Fibroblast of the conjunctiva (primary cell): Measurements from ENCODE around the gene KRI1.
"Not testable (repeated sequence)": the region's sequence is repeated elsewhere in the genome, so short reads cannot be mapped to it uniquely, and the experiment has no call there.

Source experiments
- DNase-seq: peaks from one replicate; pipeline ENCODE4 v3.0.0-alpha.2; 2010; ENCODE audit warnings: low read depth

KRI1 gene

DNA sequence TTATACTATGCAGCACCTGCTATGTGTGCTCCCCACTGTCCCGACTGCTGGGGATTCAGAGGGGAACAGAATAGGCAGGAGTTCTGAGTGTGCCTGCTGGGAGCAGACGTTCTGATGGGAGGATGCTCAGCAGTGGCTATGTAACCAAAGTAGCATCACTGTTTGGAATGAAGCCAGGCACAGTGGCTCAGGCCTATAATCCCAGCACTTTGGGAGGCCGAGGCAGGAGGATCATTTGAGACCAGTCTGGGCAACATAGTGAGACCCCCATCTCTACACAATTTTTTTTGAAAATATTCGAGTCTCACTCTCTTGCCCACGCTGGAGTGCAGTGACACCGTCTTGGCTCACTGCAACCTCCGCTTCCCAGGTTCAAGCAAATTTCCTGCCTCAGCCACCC, 16.1 kb downstream of the KRI1 start:
- DNase-seq, result no peak

DNA sequence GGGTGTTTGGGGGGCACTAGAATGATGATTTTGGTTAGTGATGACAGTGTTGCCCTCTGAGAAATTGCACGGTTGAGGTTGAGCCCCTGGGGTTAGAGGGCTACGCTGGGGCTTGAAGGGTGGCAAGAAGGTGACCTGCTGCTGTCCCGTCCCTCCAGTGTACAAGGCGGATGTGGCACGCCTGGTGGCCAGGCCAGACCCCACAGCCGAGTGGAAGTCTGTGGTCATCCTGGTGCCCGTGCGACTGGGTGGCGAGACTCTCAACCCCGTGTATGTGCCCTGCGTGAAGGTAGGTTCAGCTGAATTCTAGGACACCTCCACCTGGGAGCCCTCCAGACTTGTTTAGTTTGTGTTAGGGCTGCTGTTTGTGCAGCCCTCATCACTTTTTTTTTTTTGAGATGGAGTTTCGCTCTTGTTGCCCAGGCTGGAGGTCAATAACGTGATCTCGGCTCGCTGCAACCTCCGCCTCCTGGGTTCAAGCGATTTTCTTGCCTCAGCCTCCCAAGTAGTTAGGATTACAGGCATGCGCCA, 17.0 kb downstream of the KRI1 start:
- no peak for DNase-seq

DNA sequence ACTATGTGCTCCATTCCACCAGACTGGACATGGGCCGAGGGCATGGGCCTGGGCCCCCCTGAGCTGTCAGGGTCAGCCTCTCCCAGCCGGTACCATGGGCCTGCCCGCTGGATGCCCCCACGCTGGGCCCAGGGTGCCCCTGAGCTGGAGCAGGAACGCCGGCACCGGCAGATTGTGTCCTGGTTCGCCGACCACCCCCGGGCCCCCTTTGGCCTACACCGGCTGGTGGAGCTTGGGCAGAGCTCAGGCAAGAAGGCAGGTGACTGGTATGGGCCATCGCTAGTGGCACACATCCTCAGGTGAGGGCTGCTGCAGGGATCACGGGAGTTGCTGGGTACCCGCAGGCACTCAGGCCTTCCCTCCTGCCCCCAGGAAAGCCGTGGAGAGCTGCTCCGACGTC, 19.0 kb downstream of the KRI1 start:
- DNase-seq, result no peak

DNA sequence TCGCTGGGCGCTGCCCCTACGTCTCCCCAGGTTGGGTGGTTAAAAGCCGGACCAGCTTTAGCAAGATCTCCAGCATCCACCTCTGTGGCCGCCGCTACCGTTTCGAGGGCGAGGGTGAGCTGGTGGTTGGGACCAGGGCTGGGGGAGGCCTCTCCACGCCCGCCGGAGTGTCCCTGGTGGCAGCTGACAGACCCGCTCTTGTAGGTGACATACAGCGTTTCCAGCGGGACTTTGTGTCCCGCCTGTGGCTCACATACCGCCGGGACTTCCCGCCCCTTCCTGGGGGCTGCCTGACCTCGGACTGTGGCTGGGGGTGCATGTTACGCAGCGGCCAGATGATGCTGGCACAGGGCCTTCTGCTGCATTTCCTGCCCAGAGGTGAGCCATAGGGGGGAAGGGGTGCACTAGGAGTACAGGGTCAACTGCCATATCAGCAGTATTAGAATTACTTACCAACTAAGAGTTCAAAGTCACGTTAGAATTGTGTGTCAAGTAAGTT, 21.0 kb downstream of the KRI1 start:
- DNase-seq, result no peak

DNA sequence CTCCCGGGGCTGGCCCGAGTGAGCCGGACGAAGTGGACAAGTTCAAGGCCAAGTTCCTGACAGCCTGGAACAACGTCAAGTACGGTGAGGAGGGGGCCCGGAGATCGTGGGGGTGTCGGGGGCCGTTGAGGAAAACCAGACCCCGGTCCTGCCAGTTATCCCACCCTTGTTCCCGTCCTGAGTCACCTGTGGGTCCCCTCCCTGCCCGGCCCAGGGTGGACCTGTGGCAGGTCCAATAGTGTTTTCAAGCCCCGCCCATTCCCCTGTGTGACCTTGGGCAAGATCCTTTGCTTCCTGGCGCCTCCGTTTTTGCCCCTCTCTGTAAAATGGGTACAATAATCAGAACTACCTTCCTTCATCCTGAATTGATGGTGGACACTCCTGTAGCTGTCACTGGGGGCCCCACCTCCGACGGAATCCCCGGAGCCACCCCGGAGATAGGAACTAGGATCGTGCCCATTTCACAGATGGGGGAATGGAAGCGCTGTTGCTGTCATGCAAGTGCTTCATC, 21.5 kb downstream of the KRI1 start:
- DNase-seq, result no peak

DNA sequence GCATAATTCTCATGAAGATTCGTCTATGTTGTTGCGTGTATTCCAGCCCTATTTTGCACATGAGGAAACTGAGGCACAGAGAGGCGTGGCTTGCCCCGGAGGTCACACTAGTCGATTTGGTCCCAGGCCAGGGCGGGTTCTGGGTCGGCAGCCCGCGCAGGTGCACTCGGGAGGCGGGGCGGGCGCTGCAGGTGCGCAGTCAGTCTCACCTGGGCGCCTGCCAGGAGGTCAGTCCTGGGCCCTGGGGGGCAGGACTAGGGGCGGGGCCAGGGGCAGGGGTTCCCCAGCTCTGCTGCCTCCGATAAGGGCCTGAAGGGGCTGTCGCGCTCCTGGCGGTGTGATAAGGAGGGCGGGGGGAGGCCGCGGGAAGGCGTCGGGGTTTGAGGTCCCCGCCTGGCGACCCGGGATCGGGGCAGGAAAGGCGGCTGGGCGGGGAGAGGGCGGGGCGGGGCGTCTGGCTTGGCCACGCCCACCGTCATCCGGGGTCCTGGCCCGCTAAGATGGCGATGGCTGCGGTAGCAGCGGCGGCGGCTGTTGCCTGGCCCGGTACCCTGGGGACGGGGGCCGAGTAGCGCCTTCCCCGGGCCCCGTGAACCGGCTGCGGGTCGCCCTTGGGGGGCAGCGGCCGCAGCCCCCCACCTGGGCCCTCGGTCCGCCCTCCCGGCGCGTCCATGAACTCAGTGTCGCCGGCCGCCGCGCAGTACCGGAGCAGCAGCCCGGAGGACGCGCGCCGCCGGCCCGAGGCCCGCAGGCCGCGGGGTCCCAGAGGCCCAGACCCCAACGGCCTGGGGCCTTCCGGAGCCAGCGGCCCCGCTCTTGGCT, 22.2 kb downstream of the KRI1 start, which contains the start of gene ATG4D:
Gene ATG4D, plus strand, starts transcription at position 485 of the 822 bp plus-strand sequence. Its CDS starts 187 bp downstream, at position 672.
- no peak for DNase-seq

DNA sequence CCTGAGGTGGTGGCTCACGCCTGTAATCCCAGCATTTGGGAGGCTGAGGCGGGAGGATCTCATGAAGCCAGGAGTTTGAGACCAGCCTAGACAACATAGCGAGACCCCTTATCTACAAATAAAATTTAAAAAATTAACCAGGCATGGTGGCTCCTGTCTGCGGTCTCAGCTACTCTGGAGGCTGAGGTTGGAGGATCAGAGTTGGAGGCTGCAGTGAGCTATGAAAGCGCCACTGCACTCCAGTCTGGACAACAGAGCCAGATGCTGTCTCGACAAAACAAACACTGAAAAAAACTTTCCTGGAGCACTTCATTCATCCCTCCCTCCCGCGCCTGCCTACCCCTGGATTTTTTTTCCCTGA, 22.8 kb downstream of the KRI1 start:
- no peak for DNase-seq

DNA sequence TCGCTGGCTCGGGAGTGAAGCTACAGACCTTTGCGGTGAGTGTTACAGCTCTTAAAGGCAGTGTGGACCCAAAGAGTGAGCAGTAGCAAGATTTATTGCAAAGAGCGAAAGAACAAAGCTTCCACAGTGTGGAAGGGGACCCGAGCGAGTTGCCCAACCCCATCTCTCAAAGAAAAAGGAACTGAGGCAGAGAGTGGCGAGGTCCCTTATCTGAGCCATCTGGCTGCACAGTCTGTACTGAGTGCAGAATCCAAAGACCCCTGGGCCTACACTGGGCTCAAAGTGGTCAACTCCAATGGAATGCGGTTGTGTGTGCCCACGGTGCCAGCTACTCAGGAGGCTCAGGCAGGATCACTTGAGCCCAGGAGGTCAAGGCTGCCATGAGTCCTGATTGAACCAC, 26.8 kb downstream of the KRI1 start:
- DNase-seq, result not testable (repeated sequence)

DNA sequence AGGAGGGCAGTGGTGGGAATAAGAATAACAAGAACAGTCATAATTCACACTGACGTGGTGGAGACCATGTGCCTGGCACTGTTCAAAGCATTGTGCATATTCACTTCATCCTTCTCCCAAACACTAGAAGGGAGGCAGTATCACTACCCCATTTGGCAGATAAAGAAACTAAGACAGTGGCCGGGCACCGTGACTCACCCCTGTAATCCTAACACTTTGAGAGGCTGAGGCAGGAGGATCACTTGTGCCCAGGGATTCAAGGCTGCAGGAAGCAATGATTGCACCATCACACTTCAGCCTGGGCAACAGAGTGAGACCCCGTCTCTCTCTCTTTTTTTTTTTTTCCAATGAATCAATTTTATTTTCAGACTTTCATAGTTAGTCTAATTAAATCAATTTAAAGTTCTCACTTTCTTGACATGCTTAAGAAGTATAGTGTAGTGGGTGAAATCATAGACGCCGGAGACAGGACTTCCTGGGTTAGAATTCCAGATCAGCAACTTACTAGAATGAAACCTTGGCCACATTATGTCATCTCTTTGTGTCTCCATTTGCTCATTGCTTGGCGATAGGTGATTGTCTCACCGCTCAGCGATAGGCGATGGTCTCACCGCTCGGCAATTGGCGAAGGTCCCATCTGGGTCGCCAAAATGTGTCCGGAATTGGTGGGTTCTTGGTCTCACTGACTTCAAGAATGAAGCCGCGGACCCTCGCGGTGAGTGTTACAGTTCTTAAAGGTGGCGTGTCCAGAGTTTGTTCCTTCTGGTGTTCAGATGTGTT, 27.4 kb downstream of the KRI1 start:
- DNase-seq, result no peak

DNA sequence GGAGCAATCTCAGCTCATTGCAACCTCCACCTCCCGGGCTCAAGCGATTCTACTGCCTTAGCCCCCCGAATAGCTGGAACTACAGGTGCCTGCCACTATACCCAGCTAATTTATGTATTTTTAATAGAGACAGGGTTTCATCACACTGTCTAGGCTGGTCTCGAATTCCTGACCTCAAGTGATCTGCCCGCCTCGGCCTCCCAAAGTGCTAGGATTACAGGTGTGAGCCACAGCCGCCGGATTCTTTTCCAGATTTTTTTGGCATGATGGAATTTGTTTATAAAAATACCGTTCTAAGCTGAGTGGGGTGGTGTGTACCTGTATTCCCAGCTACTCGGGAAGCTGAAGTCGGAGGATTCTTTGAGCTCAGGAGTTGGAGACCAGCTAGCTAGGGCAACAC, 28.1 kb downstream of the KRI1 start:
- DNase-seq, result no peak

DNA sequence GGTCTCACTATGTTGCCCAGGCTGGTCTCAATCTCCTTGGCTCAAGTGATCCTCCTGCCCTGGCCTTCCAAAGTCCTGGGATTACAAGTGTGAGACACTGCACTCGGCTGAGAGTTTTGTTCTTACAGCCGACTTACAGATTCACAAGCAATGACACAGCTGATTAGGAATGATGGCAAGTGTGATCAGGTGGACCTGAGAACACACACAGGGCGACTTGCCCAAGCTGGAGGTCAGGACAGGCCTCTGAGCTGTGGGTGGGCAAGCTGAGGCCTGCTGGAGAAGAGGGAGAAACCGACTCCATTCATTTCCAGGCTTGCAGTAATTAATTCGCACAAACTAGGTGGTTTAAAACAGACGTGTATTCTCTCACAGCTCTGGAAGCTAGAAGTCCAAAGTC, 30.2 kb downstream of the KRI1 start:
- DNase-seq, result no peak

DNA sequence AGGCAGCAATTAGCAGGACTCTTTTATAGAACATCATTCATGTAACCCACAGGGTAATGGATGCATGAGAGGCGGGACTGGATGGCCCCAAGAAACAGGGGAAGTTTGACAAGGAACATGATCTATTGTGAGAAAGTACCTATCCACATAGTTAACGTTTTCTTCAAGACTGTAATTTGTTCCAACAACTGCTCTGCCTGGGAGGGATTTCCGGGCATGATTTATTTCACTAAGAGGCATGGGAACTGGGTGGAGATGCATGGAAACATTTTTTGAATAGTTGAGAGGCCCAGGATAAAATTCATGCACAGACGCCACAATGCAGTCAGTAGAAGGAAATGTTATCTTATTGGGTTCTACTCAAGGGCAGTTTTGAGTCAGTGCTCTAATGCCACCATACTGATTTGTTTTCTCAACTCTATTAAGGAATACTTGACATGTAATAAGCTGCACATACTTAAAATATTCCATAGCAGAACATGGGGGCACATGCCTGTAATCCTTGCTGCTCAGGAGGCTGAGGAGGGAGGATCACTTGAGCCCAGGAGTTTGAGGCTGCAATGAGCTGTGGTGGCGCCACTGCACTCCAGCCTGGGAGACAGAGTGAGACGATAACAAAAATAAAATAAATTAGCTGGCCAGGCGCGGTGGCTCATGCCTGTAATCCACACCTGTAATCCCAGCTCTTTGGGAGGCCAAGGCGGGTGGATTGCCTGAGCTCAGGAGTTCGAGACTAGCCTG, 32.0 kb downstream of the KRI1 start:
- DNase-seq, result no peak

DNA sequence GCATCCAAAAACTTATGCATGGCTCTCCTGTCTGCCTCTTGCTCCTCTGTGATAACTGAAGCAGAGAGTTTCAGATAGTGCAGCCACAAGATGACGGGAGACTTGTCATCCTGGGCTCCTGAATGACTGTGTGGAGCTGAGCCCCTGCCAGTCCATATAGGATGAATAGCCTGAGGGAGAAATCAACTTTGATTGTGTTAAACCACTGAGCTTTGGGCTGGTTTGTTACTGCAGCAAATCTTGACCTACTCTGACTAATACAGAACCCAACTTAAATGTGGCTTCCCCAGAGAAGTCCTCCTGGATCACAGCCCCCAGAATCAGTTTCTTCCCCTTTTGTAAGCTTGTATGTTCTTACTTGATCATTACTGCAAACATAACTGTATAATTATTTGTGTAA, 33.4 kb downstream of the KRI1 start:
- no peak for DNase-seq

DNA sequence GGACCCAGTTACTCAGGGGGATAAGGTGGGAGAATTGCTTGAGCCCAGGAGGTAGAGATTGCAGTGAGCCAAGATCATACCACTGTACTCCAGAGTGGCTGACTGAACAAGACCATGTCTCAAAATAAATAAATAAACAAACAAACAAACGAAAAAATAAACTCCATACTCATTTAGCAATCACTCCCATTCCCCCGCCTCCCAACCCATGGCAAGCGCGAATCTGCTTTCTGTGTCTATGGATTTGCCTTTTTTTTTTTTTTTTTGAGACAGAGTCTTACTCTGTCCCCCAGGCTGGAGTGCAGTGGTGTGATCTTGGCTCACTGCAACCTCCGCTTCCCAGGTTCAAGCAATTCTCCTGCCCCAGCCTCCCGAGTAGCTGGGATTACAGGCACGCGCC, 38.9 kb downstream of the KRI1 start:
- not testable (repeated sequence) for DNase-seq

DNA sequence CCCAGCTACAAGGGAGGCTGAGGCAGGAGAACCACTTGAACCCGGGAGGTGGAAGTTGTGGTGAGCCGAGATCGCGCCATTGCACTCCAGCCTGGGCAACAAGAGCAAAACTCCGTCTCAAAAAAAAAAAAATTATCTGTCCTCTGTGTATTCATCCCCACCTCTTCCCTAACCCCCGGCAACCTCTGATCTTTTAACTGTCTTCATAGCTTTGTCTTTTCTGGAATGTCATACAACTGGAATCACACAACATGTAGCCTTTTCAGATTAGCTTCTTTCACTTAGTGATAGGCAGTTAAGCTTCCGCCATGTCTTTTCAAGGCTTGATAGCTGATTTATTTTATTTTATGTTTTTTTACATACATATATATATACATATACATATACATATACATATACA, 40.2 kb downstream of the KRI1 start:
- DNase-seq, result no peak

DNA sequence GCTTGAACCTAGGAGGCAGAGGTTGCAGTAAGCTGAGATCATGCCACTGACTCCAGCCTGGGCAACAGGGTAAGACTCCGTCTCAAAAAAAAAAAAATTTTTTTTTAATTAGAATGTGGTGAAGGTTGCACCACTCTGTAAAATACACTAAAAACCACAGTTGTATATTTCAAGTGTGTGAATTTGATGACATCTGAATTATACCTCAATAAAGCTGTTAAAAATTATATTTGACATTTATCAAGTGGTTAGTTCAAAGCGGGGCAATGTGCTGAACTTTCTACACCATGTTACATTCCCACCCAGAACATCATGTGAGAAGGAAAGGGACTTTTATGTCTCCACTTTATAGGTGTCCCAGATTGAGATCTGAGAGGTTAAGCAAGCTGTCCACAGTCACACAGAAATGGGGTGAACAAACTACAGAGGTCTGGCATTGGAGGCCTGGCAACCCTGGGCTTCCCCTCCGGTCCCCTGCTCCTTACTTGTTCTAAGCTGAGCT, 42.6 kb downstream of the KRI1 start:
- DNase-seq, result no peak

DNA sequence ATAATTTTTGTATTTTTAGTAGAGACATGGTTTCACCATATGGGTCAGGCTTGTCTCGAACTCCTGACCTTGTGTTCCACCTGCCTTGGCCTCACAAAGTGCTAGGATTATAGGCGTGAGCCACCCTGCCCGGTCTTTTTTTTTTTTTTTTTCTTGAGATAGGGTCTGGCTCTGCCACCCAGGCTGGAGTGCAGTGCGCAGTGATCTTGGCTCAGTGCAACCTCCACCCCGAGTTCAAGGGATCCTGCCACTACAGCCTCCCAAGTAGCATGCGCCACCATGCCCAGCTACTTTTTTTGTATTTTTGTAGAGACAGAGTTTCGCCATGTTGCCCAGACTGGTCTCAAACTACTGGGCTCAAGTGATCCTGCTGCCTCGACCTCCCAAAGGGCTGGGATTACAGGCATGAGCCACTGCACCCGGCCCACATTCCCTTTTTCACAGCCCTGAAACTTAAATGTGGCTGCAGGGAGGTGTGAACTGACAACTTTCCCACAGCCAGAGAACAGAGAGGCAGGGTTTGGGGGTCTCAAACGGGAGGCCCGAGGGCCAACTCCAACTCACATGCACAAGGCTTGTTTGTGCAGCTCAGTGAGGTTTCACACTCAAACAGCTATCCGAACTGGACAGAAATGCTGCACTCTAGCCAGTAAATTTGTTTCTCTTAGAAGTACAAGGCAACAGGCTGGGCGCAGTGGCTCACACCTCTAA, 44.2 kb downstream of the KRI1 start:
- DNase-seq, result no peak

DNA sequence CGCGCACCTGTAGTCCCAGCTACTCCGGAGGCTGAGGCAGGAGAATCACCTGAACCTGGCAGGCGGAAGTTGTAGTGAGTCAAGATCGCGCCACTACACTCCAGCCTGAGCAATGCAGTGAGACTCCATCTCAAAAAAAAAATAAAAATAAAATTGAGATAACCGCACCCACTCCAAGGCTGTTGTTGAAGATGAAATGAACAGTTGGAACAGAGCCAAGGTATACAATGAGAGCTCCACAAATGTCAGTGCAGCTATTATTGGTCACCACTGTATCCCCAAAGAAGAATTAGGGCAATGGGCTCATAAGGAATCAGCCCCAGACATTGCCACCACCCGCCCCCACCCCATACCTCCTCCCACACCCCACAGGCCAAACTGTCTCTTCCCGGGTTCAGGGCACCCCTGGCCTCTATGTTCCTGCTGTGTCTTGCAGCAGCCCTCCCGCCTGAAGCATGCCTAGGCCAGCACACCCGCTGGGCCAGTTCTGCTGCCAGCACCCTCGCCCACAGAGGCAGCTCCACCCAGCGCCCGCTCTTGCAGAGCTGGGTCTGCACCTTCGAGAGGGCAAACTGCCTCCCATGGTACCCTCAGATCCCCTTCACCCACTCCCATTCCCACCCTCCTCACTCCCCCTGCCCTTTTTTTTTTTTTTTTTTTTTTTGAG, 45.0 kb downstream of the KRI1 start:
- no peak for DNase-seq

DNA sequence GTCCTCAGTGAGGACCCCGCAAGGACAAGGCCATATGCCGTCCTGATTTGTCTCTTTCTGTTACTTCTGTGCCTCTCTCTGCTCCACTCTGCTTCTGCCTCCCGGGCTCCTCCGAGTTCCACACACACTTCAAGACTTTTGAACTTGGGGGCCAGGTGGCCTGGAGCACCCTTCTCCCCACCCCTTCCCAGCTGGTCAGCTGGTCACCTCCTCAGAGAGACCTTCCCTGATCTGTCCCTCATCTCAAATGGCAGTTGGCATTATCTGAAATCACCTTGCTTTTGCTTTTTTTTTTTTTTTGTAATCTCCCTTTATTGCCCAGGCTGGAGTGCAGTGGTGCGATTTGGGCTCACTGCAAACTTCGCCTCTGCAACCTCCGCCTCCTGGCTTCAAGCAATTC, 46.4 kb downstream of the KRI1 start:
- DNase-seq, result no peak

DNA sequence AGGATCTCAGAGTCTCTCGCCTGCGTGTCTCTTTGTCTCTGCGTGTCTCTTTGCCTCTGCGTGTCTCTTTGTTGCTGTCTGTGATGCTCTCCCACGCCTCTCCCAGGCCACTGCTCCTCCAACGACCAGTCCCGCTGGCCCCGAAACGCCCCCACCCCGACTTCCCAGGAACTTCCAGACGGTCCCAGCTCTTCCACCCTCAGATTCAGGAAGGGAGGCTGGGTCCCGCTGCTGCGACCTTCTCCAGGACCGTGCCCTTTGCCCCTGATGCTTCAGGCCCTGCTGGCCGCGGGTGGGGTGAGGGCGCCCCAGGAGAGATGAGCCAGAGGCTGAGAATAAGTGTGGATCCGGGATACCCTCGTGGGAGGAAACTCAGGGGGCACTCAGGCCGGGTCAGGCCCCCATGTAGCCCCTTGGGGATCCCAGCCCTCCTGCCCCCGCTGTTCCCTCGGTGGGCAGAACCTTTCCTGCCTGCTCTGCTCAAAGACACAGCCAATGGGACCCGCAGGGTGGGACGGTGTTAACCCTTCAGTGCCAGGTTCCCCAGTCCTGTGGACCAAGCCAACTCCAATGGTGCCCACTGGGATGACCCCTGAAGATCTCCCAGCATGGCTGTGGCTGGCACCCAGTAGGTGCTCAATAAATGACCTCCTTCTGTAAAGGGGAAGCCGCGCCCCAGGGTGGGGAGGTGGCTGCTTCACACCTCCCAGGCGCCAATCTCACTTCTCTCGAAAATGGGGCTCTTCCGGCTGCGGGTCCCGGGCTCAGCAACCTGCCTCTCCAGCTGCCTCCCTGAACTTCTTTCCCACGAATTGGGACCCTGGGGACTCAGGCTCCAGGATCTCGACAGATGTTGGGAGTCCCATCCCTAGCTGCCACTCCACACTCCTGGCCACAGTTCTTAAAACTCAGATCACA, 47.1 kb downstream of the KRI1 start:
- no peak for DNase-seq
